ENCODE results near the gene TEPSIN.

GRCh38 chr17:81189670-81190530 is 49.0 kb downstream of the TEPSIN start:
- TF ChIP-seq POLR2A (IDR thresholded peaks at IDR 0.05) = no peak
- no peak for TF ChIP-seq CTCF (IDR thresholded peaks at IDR 0.05)
- TF ChIP-seq POLR2AphosphoS5 (IDR thresholded peaks at IDR 0.05) = no peak
- no peak for TF ChIP-seq EP300 (IDR thresholded peaks at IDR 0.05)
